Esophagus (tissue), 2 donors: ENCODE results near the gene LRMDA. TPM values are rescaled to one million over a fixed set of nuclear protein-coding genes. Genes with fewer than 3 reads are reported as not detected.
"Not testable (repeated sequence)": the region's sequence is repeated elsewhere in the genome, so short reads cannot be mapped to it uniquely, and the experiment has no call there.

Experiments
- H3K27ac ChIP-seq, 2 donors: one replicate each; pipeline ENCODE4 v1.5.1; 2013; ENCODE audit warnings: low read depth in 2 of 2, mild to moderate bottlenecking in 2 of 2, inconsistent platforms in 1 of 2, low read length in 1 of 2, moderate library complexity in 1 of 2
- H3K27me3 ChIP-seq, 2 donors: one replicate each; pipeline ENCODE4 v1.6.1; 2013; ENCODE audit warnings: low read length in 2 of 2, control low read depth in 1 of 2, mild to moderate bottlenecking in 1 of 2; ENCODE audit not compliant: insufficient read depth in 2 of 2, control insufficient read depth in 1 of 2
- H3K36me3 ChIP-seq, 2 donors: one replicate each; pipeline ENCODE4 v1.6.1; 2013; ENCODE audit warnings: low read length in 1 of 2; ENCODE audit not compliant: control insufficient read depth in 2 of 2, insufficient read depth in 2 of 2
- H3K4me1 ChIP-seq, 2 donors: one replicate each; pipeline ENCODE4 v1.6.1; 2013; ENCODE audit warnings: low read length in 1 of 2; ENCODE audit not compliant: control insufficient read depth in 2 of 2, insufficient read depth in 2 of 2
- H3K4me3 ChIP-seq, 2 donors: one replicate each; pipeline ENCODE4 v1.5.1; 2013; ENCODE audit warnings: low read length in 2 of 2, mild to moderate bottlenecking in 2 of 2, low read depth in 1 of 2, moderate library complexity in 1 of 2
- H3K9me3 ChIP-seq, 2 donors: one replicate each; pipeline ENCODE4 v1.6.1; 2013; ENCODE audit warnings: mild to moderate bottlenecking in 2 of 2, low read depth in 1 of 2, low read length in 1 of 2, moderate library complexity in 1 of 2; ENCODE audit not compliant: control insufficient read depth in 2 of 2, insufficient read depth in 1 of 2
- WGBS, 2 donors: extraction: QIAGEN DNeasy Blood & Tissue Kit; methylation state at CpG; one replicate each; pipeline ENCODE4 v1.1.7; 2013; 5-methylcytosine and 5-hydroxymethylcytosine counted together
- polyA plus RNA-seq, 2 donors: library from polyadenylated mRNA; stranded (reverse); fragments of 200-250 nt; gene quantifications; one replicate each; pipeline ENCODE4 v1.2.3, GENCODE V29; 2013
- donor health status: healthy with polysubstance abuse.
- donor health status: Bipolar disorder and iron deficiency.

The LRMDA gene
- polyA plus RNA-seq, 2 donors = 1.8 to 4.0 TPM

GRCh38 chr10:75593692-75594556, 162.5 kb downstream of the LRMDA start:
- Histone ChIP-seq H3K4me1 (no peaks in the 10 kb centered on the region), H3K27ac (no peak overlapping the region), H3K9me3 (no peaks in the 10 kb centered on the region), H3K27me3 (no peaks in the 10 kb centered on the region), H3K4me3 (no peak overlapping the region), H3K36me3 (no peaks in the 10 kb centered on the region)
- 87 to 90% methylated on average over 14 of the region's 14 CpGs for WGBS, 2 donors

- no peaks in the 10 kb centered on the region for H3K9me3 ChIP-seq
- H3K27ac ChIP-seq = no peak overlapping the region
- H3K36me3 ChIP-seq = no peaks in the 10 kb centered on the region
- H3K4me3 ChIP-seq = no peak overlapping the region
- H3K27me3 ChIP-seq = no peaks in the 10 kb centered on the region
- WGBS, 2 donors = 76 to 83% methylated on average over 6 of the region's 6 CpGs
- H3K4me1 ChIP-seq = no peaks in the 10 kb centered on the region
Measured at GRCh38 chr10:75596930-75597620, 165.7 kb downstream of the LRMDA start.

DNA sequence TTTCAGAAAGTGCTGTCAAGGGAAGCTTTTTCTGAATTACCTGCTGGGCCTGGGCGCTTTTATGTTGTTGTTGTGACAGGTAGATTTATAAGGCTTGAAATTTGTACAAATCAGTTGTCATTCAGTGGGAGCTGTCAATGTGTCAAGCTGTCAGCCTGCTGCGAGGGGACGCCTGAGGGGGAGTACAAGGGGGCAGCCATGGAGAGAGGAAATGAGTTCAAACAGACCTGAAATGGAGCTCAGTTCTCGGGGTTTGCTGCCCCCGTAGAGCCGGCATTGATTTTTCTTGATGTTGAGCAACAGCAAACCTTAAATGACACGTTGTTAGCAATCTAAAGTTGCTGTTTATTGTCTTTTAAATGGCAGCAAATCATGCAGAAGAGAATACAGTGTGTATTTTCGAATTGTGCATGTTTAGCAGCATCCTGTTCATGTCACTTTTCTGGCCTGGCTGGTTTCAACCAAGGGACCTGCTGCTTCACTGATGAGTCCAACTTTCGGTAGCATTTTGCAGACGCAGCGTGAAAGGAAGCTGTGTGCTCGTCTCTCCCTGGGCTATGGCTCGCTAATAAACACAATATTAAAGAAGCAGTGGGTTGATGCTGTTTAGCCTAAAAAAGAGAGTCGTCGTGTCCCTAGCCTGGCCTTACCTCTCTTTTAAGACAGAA, 166.5 kb downstream of the LRMDA start:
- Histone ChIP-seq H3K27ac (no peak overlapping the region), H3K9me3 (no peaks in the 10 kb centered on the region), H3K4me3 (no peak overlapping the region), H3K4me1 (no peaks in the 10 kb centered on the region), H3K27me3 (no peaks in the 10 kb centered on the region), H3K36me3 (no peaks in the 10 kb centered on the region)
- WGBS, 2 donors = 88 to 91% methylated on average over 15 of the region's 15 CpGs

GRCh38 chr10:75598998-75599397, 167.6 kb downstream of the LRMDA start:
- Histone ChIP-seq H3K9me3 (no peaks in the 10 kb centered on the region), H3K27ac (no peak overlapping the region), H3K27me3 (no peaks in the 10 kb centered on the region), H3K4me3 (no peak overlapping the region), H3K36me3 (no peaks in the 10 kb centered on the region), H3K4me1 (no peaks in the 10 kb centered on the region)
- 92% methylated on average over 5 of the region's 5 CpGs for WGBS, 2 donors

DNA sequence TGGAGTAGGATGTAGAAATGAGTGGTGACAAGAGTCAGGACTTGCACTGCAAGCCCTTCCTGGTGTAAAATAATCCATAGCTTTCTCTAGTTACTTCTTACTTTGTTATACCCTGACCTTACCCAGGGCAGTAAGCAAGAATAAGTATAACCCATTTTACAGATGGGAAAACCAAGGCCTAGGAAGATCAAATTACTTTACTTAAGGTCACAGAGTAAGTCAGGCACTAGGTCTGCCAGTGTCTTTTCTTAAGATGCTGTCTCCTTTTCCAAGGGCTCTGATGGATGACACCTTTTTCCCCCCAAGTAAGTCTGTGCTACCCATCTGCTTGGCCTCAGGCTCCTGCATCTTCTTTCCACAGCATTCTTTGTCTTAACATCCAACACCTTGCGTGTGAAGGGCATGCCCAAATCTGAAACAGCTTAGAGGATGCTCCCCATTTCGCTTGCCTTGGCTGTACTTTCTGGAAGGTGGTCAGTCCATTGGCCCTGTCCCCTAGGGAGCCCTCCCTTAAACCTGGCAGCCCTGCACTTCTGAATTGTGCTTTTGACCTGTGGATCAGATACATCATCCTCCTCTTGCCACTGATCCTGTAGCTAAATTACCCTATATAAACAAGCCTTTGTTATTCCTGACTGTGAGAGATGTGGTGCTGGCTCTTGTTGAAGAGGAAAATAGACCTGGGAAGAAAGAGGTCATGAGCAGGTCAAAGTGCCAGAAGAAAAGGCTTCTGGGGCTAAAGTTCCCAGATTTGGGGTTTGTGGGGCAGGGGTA, 168.6 kb downstream of the LRMDA start:
- Histone ChIP-seq H3K36me3 (no peaks in the 10 kb centered on the region), H3K4me1 (no peaks in the 10 kb centered on the region), H3K27me3 (no peaks in the 10 kb centered on the region), H3K27ac (no peak overlapping the region), H3K4me3 (no peak overlapping the region), H3K9me3 (no peaks in the 10 kb centered on the region)
- 84 to 85% methylated on average over 2 of the region's 2 CpGs for WGBS, 2 donors

GRCh38 chr10:75600833-75601232, 169.4 kb downstream of the LRMDA start:
- no peaks in the 10 kb centered on the region for H3K9me3 ChIP-seq
- no peaks in the 10 kb centered on the region for H3K27me3 ChIP-seq
- no peak overlapping the region for H3K27ac ChIP-seq
- no peak overlapping the region for H3K4me3 ChIP-seq
- no peaks in the 10 kb centered on the region for H3K4me1 ChIP-seq
- H3K36me3 ChIP-seq = no peaks in the 10 kb centered on the region
- WGBS, 2 donors = 51 to 67% methylated on average over 4 of the region's 4 CpGs

DNA sequence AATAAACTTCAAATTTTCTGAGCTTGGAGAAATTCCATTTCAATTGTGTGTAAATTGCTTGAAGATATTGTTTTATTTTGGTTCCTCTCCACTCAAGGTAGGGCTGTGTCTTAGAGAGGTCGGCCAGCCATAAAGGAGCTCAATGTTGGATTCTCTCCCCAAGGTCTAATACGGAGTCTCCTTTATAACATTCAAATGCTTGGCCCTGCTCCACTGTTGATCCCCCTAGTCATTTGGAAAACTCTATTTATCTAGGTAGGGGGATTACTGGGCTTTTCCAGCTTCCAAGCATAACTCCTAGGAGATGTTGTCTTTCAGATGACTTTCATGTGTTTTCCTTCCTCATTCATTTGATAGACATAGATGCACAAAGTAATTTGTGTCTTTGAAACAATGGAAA, 170.9 kb downstream of the LRMDA start:
- no peaks in the 10 kb centered on the region for H3K36me3 ChIP-seq

DNA sequence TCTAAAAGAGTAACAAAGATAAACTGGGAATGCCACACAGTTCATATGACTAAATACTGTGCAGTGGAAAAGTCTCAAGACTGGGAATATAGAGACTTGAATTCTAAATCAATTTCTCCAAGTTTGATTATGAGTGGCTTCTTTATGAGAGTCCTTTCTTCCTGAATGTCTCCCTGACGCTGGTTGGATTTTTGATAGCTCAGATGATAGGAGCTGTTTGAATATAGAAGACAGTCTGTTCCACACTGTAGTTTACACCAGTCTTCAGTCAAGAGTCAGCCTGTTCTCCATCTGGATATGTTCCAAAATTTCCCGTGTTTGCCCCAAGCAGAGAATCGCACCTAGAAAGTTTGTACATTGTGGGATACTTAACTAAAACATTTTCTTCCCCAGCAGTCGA, 173.7 kb downstream of the LRMDA start:
- 71 to 75% methylated on average over 4 of the region's 4 CpGs for WGBS, 2 donors
- Histone ChIP-seq H3K4me1 (no peaks in the 10 kb centered on the region), H3K4me3 (no peak overlapping the region), H3K27ac (no peak overlapping the region), H3K36me3 (no peaks in the 10 kb centered on the region), H3K9me3 (no peaks in the 10 kb centered on the region), H3K27me3 (no peaks in the 10 kb centered on the region)

More for the DNA sequence above, 170.9 kb downstream of the LRMDA start:
- no peak overlapping the region for H3K27ac ChIP-seq
- H3K27me3 ChIP-seq = no peaks in the 10 kb centered on the region
- 94 to 98% methylated on average over 2 of the region's 2 CpGs for WGBS, 2 donors
- no peaks in the 10 kb centered on the region for H3K9me3 ChIP-seq
- no peak overlapping the region for H3K4me3 ChIP-seq
- H3K4me1 ChIP-seq = no peaks in the 10 kb centered on the region

DNA sequence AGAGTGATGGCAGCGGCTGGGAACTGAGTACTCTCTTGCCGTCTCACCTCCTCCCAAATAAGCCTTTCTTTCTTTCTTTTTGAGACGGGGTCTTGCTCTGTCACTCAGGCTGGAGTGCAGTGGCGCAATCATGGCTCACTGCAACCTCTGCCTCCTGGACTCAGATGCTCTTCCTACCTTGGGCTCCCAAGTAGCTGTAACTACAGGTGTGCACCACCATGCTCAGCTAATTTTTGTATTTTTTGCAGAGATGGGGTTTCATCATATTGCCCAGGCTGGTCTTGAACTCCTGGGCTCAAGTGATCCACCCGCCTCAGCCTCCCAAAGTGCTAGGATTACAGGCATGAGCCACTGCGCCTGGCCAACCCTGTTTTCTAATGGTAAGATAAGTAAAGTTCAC, 174.4 kb downstream of the LRMDA start:
- WGBS, 2 donors = 88 to 92% methylated on average over 6 of the region's 6 CpGs
- H3K4me3 ChIP-seq, H3K27me3 ChIP-seq: not testable (repeated sequence)

More for the DNA sequence above, 174.4 kb downstream of the LRMDA start:
- not testable (repeated sequence) for H3K36me3 ChIP-seq, H3K27ac ChIP-seq, H3K4me1 ChIP-seq, H3K9me3 ChIP-seq
